ENCODE data around the gene FSD2.

FSD2 gene

DNA sequence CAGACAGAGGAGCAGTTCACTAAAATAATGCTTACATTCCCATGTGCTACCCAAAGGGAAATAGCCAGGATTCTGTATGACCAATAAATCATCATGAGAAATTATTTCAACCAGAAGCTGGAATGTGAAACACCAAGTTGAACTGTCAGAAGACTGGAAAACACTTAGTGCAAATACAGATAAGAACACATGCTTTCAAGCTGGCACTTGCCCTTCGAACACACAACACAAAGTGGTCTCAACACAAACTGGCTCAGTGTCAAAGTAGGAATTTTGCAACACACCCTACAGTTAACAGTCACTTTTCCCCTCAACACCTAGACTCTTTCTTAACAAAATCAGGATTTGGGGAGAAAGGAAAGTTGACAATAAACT lies 1.3 kb downstream of the FSD2 start:
- TF ChIP-seq, protein P1, sequence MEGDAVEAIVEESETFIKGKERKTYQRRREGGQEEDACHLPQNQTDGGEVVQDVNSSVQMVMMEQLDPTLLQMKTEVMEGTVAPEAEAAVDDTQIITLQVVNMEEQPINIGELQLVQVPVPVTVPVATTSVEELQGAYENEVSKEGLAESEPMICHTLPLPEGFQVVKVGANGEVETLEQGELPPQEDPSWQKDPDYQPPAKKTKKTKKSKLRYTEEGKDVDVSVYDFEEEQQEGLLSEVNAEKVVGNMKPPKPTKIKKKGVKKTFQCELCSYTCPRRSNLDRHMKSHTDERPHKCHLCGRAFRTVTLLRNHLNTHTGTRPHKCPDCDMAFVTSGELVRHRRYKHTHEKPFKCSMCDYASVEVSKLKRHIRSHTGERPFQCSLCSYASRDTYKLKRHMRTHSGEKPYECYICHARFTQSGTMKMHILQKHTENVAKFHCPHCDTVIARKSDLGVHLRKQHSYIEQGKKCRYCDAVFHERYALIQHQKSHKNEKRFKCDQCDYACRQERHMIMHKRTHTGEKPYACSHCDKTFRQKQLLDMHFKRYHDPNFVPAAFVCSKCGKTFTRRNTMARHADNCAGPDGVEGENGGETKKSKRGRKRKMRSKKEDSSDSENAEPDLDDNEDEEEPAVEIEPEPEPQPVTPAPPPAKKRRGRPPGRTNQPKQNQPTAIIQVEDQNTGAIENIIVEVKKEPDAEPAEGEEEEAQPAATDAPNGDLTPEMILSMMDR (IDR thresholded peaks at IDR 0.05; ENCODE audit: borderline replicate concordance, insufficient read depth, low read depth, low read length): no peak
- H3K4me3 ChIP-seq (ENCODE audit: low read depth, low read length): no peak overlapping the region

DNA sequence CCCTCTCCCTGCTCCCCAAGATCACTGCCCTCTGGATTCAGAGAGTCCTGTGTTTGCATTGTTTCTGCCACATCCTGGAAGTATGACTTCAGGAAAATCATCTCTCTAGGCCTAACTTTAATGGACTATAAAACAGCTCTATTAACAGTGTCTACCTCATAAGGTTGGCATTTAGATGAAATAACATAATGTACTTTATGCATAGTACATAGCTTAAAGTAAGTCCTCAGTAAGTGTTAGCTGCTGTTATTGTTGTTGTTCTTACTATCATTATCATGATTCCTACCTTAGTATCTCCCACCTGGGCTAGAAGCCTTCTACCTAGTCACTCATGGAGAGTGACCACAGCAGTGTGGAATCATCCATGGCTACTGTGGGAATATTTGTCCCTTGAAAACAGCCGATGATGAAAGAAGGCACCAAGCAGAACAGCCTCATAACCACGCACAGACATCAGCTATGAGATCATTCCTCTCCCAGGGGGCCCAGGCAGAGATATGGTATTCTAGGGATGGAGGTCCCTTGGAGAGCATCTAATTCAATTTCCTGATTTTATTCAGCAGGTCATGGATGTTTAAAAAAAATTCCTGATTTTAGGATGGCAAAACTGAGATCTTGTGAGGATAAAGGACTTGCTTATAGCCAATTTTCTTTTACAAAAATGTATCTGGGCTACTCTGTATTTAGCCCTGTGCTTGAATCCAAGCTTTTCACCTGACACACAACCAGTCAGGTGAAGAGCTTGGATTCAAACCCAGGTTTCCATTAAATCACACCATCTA lies 1.9 kb downstream of the FSD2 start:
- TF ChIP-seq, protein P1 (IDR thresholded peaks at IDR 0.05; ENCODE audit: borderline replicate concordance, insufficient read depth, low read depth, low read length): no peak
- H3K4me3 ChIP-seq (ENCODE audit: low read depth, low read length): no peak overlapping the region

DNA sequence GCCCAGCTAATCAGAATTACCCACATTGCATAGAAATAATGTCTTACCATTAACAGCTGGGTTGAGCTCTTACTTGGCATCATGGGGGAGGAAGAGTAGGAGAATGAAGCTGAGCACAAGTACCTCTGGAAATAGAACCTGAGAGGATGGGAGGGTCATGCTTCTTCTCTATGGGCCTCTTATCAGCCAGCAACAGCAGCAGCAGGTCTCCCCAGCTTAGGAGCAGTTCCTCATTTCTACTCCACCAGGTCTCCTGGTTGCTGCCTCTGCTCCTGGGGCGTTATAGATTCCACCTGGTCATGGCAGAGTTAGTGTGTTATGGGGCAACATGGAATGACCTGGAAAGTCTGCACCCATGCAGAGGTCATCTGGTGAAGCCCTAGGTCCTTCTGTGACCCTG lies 3.4 kb downstream of the FSD2 start:
- no peak overlapping the region for H3K4me3 ChIP-seq (ENCODE audit: low read depth, low read length)
- TF ChIP-seq, protein P1 (IDR thresholded peaks at IDR 0.05; ENCODE audit: borderline replicate concordance, insufficient read depth, low read depth, low read length): no peak

DNA sequence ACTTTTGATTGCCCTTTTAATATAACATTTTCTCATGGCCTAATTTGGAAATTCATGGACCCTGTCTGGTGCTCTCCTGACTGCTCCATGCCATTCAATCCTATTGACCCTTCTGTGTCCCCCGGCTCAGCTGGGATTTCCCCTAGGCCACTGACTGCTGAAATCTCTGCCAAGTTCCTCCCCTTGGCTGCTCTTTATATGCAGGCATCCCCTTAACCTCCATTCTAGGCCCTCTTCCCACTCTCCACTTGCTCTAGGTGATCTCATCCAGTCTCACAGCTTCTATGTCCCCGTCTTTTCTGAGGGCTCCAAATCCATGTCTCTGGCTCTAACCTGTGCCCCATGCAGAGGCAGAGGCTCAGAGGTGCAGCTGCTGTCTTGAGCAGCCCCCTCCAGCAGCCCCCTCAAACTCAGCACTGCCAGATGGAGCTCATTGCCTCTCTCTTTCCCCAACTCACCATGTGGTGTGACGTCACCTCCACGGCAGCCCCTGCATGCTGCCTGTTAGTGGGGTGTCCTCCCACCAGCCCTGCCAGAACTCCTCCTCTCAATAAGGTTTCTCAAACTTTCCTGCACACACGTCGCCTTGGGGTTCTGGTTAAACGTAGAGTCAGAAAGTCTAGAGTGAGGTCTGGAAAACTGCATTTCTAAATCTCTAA lies 6.6 kb downstream of the FSD2 start:
- TF ChIP-seq, protein P1 (IDR thresholded peaks at IDR 0.05; ENCODE audit: borderline replicate concordance, insufficient read depth, low read depth, low read length): no peak
- no peak overlapping the region for H3K4me3 ChIP-seq (ENCODE audit: low read depth, low read length)

DNA sequence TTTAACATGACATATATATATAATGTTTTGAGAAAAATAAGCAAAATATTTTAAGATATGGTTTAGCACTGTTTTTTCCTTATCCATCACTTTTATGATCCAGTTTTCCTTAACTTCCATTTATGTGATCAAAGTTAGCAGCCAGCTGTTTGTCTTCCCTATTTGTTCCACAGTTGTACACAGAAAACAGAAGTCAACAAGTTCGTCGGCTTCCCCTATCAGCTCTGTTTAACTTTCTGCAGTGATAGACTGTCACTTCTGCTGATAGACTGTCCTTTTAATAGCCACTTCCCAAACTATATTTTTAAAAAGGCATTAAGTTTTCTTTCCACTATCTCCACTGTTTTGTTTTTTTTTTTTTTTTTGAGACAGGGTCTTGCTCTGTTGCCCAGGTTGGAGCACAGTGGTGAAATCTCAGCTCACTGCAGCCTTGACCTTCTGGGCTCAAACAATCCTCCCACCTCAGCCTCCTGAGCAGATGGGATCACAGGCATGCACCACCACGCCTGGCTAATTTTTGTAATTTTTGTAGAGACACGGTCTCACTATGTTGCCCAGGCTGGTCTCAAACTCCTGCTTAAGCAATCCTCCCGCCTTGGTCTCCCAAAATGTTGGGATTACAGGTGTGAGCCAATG lies 7.2 kb downstream of the FSD2 start:
- H3K4me3 ChIP-seq (ENCODE audit: low read depth, low read length): no peak overlapping the region
- TF ChIP-seq, protein P1 (IDR thresholded peaks at IDR 0.05; ENCODE audit: borderline replicate concordance, insufficient read depth, low read depth, low read length): no peak

DNA sequence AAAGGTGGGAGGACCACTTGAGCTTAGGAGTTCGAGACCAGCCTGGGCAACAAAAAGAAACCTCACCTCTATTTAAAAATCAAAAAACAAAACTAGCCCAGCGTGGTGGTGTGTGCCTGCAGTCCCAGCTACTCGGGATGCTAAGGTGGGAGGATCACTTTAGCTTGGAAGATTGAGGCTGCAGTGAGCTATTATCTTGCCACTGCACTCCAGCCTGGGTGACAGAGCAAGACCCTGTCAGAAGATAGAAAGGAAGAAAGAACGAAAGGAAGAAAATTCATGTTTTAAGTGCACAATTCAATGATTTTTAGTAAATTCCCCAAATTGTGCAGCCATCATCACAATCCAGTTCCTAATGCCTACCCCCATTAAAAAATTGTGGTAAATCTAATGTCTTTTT lies 7.8 kb downstream of the FSD2 start:
- TF ChIP-seq, protein P1 (IDR thresholded peaks at IDR 0.05; ENCODE audit: borderline replicate concordance, insufficient read depth, low read depth, low read length): no peak

More for the DNA sequence above, 7.8 kb downstream of the FSD2 start:
- H3K4me3 ChIP-seq (ENCODE audit: low read depth, low read length): no peak overlapping the region
